Memory B cell (primary cell): ENCODE data around the gene PPP6R2.

Experiments
- ATAC-seq: fragments of 150-1000 bp; cut with Tn5 transposase; 2 replicates; pipeline ENCODE4 v1.10.0; 2021; ENCODE audit warnings: low read depth, mild to moderate bottlenecking, moderate library complexity
- DNase-seq, 2 donors: peaks; one replicate each; pipeline ENCODE4 v3.0.0; 2022; ENCODE audit warnings: low spot score in 2 of 2
- H3K27ac Mint-ChIP-seq: one replicate; pipeline ENCODE4 v1.8.0; 2022; ENCODE audit warnings: mild to moderate bottlenecking, moderate library complexity, mixed read lengths
- H3K27me3 Mint-ChIP-seq: one replicate; pipeline ENCODE4 v1.8.0; 2022; ENCODE audit warnings: mixed read lengths
- H3K36me3 Mint-ChIP-seq: one replicate; pipeline ENCODE4 v1.8.0; 2022; ENCODE audit warnings: mild to moderate bottlenecking, mixed read lengths
- H3K4me1 Mint-ChIP-seq: one replicate; pipeline ENCODE4 v1.8.0; 2022; ENCODE audit warnings: mixed read lengths
- H3K4me3 Mint-ChIP-seq: one replicate; pipeline ENCODE4 v1.8.0; 2022; ENCODE audit warnings: mild to moderate bottlenecking, moderate library complexity, mixed read lengths
- H3K9me3 Mint-ChIP-seq: one replicate; pipeline ENCODE4 v1.8.0; 2022; ENCODE audit warnings: mixed read lengths

PPP6R2 gene

DNA sequence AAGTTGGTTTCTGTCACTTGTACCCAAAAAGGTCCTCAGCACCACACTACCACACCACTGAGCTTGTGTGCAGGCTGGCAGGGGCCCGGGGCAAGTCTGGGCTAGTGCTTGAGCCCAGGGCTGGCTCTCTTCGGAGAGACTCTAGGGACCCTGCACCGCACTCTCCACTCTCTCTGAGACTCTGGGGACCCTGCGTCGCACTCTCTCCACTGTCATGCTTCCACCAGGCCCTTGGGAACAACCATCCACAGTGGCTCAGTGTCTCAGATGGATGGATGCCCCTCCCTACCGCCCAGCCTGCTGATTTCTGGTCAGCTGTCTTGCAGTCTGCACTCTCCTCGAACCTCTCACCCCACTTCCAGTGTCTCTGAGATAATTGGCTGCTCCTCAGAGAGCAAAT lies 133.7 kb downstream of the PPP6R2 start:
- peaks cover 23% of the 10 kb centered on the region for H3K4me1 Mint-ChIP-seq
- H3K9me3 Mint-ChIP-seq, result no peaks in the 10 kb centered on the region
- no peak overlapping the region for H3K27ac Mint-ChIP-seq

DNA sequence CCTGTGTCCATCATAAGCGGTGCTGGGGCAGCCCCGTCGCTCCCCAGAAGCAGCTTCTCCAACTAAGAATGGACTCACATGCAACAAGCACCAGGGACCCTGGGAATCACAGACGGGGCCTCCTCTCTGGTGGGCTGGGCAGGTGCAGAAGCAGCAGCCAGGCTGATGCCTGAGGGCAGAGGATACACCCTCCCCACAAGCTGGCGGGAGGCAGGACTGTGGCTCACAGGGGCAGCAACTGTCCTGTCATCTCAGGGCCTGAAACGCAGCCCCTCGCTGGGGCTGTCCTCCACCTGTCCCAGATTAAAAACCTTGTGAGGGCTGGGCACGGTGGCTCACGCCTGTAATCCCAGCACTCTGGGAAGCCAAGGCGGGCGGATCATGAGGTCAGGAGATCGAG lies 134.8 kb downstream of the PPP6R2 start:
- H3K27me3 Mint-ChIP-seq, result peaks cover 2% of the 10 kb centered on the region
- DNase-seq (no peak), ATAC-seq (no peak)
- H3K27ac Mint-ChIP-seq, result no peak overlapping the region
- H3K36me3 Mint-ChIP-seq, result no peaks in the 10 kb centered on the region
- no peaks in the 10 kb centered on the region for H3K9me3 Mint-ChIP-seq
- H3K4me1 Mint-ChIP-seq, result peaks cover 16% of the 10 kb centered on the region
- H3K4me3 Mint-ChIP-seq, result no peak overlapping the region

More for the DNA sequence above, 133.7 kb downstream of the PPP6R2 start:
- Mint-ChIP-seq H3K36me3 (no peaks in the 10 kb centered on the region), H3K27me3 (peaks cover 2% of the 10 kb centered on the region), H3K4me3 (peak overlapping the region; percentile 52)
- DNase-seq (no peak), ATAC-seq (no peak)

DNA sequence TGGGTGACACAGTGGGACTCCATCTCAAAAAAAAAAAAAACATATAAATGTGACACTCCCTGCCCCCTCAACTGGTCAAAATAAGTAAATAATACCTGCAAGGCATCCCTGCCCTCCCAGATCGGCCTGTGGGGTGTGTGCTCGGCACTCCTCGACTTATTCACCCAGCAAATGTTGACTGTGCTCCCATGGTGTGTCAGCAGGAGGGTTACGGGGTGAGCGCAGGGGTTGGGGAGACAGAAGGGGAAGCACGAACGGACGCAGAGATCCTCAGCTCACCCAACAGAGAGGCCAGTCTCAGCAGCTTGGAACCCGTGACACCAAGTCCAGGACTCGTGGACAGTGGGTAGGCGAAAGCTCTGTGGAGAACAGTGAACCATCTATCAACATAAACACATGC lies 136.6 kb downstream of the PPP6R2 start:
- ATAC-seq, result no peak
- no peak for DNase-seq
- Mint-ChIP-seq H3K4me3 (peak overlapping the region; percentile 76), H3K36me3 (no peaks in the 10 kb centered on the region), H3K27me3 (peaks cover 2% of the 10 kb centered on the region), H3K4me1 (peaks cover 9% of the 10 kb centered on the region), H3K9me3 (no peaks in the 10 kb centered on the region), H3K27ac (no peak overlapping the region)

DNA sequence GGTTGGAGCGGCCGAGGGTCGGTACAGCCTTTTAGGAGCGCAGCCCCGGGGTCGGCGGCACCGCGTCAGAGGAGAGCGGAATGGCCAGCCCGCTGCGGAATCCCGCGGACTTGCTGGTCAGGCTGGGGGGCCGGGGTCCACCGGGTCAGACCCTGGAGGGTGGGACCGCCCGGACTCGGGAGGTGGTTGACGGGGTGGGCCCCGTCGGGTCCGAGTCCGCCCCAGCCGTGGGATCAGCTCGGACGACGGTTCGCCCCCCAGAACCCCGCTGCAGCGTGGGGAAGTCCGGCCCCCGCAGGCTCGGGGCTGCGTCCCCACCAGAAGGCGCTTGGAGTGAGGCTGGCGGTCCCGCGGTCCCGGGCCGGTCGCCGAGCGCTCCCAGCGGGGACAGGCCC lies 137.9 kb downstream of the PPP6R2 start:
- H3K27ac Mint-ChIP-seq, result no peak overlapping the region
- peaks cover 11% of the 10 kb centered on the region for H3K4me1 Mint-ChIP-seq
- ATAC-seq (no peak), DNase-seq (no peak)
- peaks cover 2% of the 10 kb centered on the region for H3K27me3 Mint-ChIP-seq
- no peaks in the 10 kb centered on the region for H3K36me3 Mint-ChIP-seq
- H3K4me3 Mint-ChIP-seq, result peak overlapping the region; percentile 50
- no peaks in the 10 kb centered on the region for H3K9me3 Mint-ChIP-seq

DNA sequence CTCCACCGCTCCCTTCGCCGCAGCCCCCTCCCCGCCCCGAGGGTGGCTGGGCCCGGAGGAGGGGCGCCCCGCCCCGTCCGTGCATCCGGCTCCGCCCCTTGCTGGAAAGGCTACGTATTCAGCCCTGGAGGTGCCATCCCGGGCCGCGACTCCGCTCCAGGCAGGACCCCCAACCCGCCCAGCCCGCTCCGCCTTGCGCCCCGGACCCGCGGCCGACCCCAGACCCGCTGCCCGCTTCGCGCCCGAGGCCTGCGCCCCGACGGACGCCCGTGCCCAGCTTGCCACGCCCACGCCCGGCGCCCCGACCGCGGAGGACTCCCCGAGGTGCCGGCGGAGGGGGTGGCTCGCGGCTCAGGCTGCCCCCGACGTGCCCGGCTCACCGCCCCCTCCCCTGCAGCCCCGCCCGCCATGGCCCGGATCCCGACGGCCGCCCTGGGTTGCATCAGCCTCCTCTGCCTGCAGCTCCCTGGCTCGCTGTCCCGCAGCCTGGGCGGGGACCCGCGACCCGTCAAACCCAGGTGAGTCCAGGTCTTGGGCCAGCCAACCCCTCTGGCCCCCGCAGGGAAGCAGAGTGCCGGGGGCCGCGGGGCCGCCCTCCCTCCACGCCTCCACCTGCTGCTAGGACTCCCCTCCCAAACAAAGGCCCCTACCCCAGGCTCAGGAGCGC lies 138.4 kb downstream of the PPP6R2 start, which contains the start of gene ADM2:
Gene ADM2 (plus strand): TSS at position 104 of the 667 bp plus-strand sequence. CDS start 305 bp downstream, at position 409.
- ATAC-seq (peak; percentile 70), DNase-seq (peak; percentile 33 to 52)
- Mint-ChIP-seq H3K9me3 (no peaks in the 10 kb centered on the region), H3K36me3 (no peaks in the 10 kb centered on the region), H3K4me3 (peak within 1 kb of the TSS; percentile 77), H3K27me3 (peaks cover 2% of the 10 kb centered on the region), H3K4me1 (peaks cover 11% of the 10 kb centered on the region), H3K27ac (no peak within 1 kb of the TSS)

DNA sequence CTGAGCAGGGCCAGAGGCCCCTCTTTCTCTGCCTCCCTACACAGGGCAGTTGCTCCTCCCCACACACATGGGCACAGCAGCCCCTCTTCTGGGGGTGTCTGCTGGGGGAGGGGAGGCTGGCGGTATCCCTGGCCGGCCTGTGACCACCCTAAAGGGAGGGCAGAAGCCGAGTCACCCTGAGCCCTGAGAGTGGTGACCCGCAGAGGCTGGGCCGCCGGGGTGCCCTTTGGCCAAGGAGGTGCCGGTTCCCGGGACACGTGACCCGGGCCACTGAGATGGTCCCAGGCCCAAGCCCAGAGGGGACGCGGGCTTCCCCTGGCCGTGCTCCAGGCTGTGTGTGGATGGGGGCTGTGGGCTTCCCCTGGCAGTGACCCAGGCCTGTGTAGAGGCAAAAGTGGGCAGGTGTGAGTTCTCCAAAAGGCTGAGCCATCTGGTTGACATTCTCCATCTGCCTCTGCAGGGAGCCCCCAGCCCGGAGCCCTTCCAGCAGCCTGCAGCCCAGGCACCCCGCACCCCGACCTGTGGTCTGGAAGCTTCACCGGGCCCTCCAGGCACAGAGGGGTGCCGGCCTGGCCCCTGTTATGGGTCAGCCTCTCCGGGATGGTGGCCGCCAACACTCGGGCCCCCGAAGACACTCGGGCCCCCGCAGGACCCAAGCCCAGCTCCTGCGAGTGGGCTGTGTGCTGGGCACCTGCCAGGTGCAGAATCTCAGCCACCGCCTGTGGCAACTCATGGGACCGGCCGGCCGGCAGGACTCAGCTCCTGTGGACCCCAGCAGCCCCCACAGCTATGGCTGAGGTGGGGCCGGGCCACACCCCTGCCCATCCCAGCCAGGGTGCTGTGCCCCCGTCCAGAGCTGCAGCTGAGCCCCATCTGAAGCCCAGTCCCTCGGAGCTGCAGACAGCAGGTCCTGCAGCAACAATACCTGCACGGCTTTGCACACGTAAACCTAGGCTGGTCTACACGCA lies 139.3 kb downstream of the PPP6R2 start:
- no peak overlapping the region for H3K27ac Mint-ChIP-seq

DNA sequence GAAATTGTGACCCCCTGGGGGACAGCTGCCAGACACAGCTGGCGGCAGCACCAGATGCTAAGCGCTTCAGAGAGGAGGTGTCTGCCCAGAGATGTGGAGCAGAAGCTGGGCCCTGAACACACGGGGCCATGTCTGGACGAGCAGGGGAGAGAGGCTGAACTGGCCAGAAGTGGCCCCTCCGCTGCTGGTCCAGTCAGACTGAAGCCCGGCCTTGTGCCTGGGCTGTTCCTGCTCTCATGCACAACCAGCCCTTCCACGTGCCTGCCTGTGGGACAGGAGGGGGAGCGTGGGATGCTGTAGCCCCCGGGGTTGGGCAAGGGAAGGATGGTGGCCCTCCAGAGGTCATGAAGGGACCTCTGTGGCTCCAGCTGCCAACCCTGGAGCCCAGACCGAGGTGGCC lies 140.0 kb downstream of the PPP6R2 start:
- H3K4me1 Mint-ChIP-seq, result peaks cover 13% of the 10 kb centered on the region
- peak overlapping the region; percentile 50 for H3K4me3 Mint-ChIP-seq
- H3K9me3 Mint-ChIP-seq, result no peaks in the 10 kb centered on the region
- no peak overlapping the region for H3K27ac Mint-ChIP-seq
- ATAC-seq (no peak), DNase-seq (no peak)
- H3K36me3 Mint-ChIP-seq, result no peaks in the 10 kb centered on the region
- H3K27me3 Mint-ChIP-seq, result peaks cover 2% of the 10 kb centered on the region

More for the DNA sequence above, 139.3 kb downstream of the PPP6R2 start:
- H3K4me3 Mint-ChIP-seq, result peak overlapping the region; percentile 77
- H3K36me3 Mint-ChIP-seq, result no peaks in the 10 kb centered on the region
- H3K4me1 Mint-ChIP-seq, result peaks cover 13% of the 10 kb centered on the region
- no peak for DNase-seq
- no peaks in the 10 kb centered on the region for H3K9me3 Mint-ChIP-seq
- ATAC-seq, result no peak
- peaks cover 2% of the 10 kb centered on the region for H3K27me3 Mint-ChIP-seq

DNA sequence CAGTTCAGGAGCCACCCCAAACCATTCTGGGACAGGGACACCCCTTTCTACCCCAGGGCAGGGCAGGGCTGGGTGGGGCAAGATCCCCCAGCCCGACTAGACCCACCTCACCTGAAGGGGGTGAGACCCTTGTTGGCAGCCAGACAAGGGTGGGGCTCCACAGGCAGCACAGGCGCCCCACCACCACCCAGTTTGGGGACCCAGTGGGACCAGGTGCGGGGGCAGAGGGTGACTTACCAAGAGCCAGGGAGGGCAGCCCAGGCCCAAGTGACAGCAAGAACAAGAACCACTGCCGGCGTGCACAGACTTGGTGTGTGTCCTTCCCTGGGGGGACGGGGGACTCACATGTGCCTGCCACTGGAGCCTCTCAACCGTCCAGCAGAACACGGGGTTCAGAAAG lies 140.4 kb downstream of the PPP6R2 start:
- ATAC-seq, result no peak
- no peak overlapping the region for H3K4me3 Mint-ChIP-seq
- H3K27me3 Mint-ChIP-seq, result peaks cover 2% of the 10 kb centered on the region
- DNase-seq, result no peak
- no peak overlapping the region for H3K27ac Mint-ChIP-seq
- no peaks in the 10 kb centered on the region for H3K9me3 Mint-ChIP-seq
- no peaks in the 10 kb centered on the region for H3K36me3 Mint-ChIP-seq
- H3K4me1 Mint-ChIP-seq, result peaks cover 13% of the 10 kb centered on the region

DNA sequence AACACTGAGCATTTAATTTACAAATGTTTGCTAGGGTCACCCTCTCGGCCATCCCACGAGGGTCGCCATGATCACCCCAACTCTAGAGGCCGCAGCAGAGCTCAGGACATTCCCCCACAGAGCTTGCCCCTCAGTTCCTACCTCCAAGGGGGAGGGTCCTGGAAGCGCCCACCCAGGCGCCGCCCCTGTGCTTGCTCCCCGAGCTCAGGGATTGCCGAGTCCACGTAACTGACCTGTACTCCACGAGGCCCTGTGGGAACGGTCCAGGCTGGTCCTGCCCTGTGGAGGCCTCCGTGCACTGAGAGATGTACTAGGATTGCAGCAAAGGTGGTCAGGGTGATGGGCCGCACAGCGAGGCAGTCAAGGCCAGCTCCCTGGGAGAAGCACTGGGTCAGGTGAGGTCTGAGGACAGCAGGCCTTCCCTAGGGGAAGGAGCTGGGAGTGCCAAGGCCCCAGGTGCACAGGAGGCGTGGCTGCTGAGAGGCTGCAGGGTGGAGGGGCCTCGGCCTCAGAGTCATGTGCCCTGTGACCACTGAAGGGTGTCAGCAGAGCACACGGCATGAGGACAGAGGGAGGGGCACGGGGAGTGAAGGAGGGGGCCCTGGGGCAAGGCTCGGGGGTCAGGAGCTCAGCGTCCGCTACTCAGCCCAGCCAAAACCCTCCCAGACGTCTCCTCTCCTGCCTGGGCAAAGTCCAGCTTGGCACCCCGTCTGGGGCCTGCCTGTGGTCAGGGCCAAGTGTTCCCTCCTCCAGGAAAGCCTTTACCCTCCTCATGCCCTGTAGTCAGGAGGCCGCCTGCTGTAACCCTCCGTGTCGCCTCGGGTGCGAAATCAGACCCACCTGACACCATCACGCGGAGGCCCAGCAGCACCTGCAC lies 141.1 kb downstream of the PPP6R2 start:
- peak; percentile 58 for ATAC-seq
- Mint-ChIP-seq H3K4me1 (peaks cover 13% of the 10 kb centered on the region), H3K36me3 (no peaks in the 10 kb centered on the region), H3K27ac (no peak overlapping the region), H3K4me3 (no peak overlapping the region), H3K9me3 (no peaks in the 10 kb centered on the region), H3K27me3 (peaks cover 2% of the 10 kb centered on the region)
- DNase-seq, result no peak

DNA sequence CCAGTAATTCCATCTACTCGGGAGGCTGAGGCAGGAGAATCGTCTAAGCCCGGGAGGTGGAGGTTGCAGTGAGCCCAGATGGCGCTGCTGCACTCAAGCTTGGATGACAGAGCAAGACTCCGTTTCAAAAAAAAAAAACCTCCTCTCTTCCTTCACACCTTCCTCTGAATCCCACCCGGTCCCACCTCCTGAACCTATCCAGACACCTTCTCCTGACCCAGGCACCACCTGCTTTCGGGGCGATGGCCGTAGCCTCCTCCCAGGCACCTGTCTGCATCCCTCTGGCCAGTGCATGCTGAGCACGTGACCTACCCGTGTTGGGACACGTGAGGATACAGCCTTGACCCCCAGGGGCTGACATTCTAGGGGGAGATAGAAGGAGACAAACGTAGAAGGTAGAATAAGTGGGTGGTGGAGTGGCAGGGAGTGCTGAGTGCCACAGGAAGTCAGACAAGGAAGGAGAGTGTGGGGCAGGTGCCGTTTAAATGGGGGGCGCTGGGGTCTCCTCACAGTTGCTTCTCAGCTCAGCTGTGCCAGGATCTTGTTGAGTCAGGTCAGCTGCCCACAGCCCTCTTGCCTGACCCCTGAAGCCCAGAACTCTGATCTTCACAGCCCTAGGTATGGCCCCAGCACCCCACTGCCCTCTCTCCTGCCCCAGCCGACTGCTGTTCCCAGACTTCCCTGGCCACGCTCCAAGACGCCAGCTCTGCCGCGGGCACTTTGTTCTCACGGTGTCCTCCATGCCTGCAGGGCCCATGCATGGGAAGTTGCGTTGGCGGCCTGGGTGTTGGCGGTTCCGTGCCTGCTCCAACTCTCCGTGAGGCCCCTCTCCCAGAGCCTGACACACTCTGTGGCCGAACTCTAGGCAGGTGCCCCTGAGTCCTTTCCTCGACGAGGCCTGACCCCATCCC lies 142.3 kb downstream of the PPP6R2 start:
- no peaks in the 10 kb centered on the region for H3K27me3 Mint-ChIP-seq
- ATAC-seq (no peak), DNase-seq (no peak)
- no peak overlapping the region for H3K27ac Mint-ChIP-seq
- H3K4me3 Mint-ChIP-seq, result no peak overlapping the region
- H3K36me3 Mint-ChIP-seq, result no peaks in the 10 kb centered on the region
- no peaks in the 10 kb centered on the region for H3K9me3 Mint-ChIP-seq
- H3K4me1 Mint-ChIP-seq, result peaks cover 11% of the 10 kb centered on the region

DNA sequence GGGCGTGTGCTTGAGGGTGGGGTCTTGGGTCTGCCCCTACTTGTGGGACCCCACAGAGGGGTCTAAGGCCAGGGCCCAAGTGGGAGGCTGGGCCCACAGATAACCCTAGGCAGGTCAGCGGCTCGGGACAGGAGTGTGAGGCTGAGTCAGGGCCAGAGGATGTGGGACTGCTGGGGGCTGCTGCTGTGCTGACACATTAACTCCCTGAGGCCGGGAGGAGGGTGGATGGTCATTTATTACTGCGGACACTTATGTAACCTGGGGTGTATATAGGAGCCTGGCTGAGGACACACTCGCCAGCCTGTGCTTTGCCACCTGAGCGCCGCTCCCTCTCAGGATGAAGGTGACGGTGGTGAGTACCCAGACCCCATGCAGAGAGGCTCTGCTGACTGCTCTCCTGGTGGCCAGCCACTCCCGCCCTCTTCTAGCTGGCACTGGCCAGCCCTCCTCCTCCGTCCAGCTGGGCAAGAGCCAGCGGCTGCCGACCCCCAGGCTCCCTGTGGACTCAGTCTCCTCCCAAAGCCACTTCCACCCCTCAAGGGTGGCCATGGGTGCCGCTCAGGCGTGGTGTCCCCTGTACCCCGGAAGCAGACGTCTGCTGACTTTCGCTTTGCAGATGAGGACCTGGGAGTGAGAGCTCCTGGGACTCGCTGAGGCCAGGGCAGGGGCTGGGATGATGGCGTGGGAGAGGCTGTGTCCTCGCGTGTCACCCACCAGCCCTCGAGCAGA lies 143.6 kb downstream of the PPP6R2 start, which contains the start of gene MIOX:
Gene MIOX (plus strand): TSS at position 299 of the 729 bp plus-strand sequence. CDS start 39 bp downstream, at position 338.
- Mint-ChIP-seq H3K4me1 (peaks cover 16% of the 10 kb centered on the region), H3K27ac (no peak within 1 kb of the TSS), H3K36me3 (no peaks in the 10 kb centered on the region), H3K27me3 (no peaks in the 10 kb centered on the region), H3K9me3 (no peaks in the 10 kb centered on the region), H3K4me3 (no peak within 1 kb of the TSS)
- ATAC-seq (no peak), DNase-seq (no peak)

DNA sequence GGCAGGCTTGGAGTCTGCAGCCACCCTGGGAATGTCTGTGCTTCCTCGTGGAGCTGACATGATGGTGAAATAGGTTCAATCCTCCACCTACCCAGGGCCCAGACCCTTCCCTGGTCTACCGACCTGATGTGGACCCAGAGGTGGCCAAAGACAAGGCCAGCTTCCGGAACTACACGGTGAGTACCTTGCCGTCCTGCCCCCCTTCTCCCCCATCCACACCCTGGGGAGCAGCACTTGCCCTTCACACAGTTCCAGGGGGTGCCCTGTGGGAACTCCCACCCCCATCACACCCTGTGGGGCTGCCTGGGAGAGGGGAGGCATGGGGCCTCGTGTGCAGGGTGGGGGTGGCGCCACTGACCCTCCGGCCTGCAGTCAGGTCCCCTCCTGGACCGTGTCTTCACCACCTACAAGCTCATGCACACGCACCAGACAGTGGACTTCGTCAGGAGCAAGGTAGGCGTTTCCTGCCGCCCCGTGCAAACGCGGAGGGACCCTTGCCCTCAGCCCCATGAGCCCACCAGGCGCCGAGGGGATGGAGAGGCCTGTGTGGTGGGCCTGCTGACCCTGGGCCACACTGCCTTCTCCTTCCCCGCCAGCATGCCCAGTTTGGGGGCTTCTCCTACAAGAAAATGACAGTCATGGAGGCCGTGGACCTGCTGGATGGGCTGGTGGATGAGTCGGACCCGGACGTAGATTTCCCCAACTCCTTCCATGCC lies 144.3 kb downstream of the PPP6R2 start:
- Mint-ChIP-seq H3K27me3 (no peaks in the 10 kb centered on the region), H3K4me3 (no peak overlapping the region), H3K4me1 (peaks cover 16% of the 10 kb centered on the region), H3K27ac (no peak overlapping the region), H3K36me3 (no peaks in the 10 kb centered on the region), H3K9me3 (no peaks in the 10 kb centered on the region)
- ATAC-seq (no peak), DNase-seq (no peak)
